GM18505 (cell line): ENCODE results near the gene FARP2.
"Not testable (repeated sequence)": the region's sequence is repeated elsewhere in the genome, so short reads cannot be mapped to it uniquely, and the experiment has no call there.

ENCODE experiments used
- ATAC-seq: cut with Tn5 transposase; IDR thresholded peaks from one replicate; pipeline ENCODE4 v1.9.1; 2021; ENCODE audit not compliant: unreplicated experiment
- POLR2A ChIP-seq: IDR thresholded peaks from 4 replicates; pipeline ENCODE4 v1.6.1; 2011; ENCODE audit warnings: borderline replicate concordance; ENCODE audit not compliant: insufficient read depth, insufficient read length; ENCODE audit errors: extremely low read depth

The FARP2 gene

DNA sequence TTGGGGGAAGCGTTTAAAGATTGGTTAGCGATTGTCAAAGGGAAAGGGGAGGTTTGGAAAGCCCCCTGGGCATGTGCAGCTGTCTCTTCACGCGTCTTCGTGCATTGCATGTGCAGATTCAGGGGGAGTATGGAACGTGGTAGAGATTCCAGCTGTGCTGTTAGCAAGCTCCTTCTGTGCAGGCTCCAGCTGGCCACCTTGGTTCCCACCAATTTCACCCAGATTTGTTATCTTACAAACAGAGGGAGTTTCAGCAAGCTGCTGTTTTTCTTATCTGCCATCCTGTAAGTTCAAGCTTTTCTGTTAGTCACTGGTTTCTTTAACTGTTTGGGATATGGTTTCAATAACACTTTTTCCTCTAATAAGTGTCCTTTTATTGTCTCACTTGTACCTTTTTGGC is 30.4 kb downstream of the FARP2 start:
- TF ChIP-seq POLR2A: no peak
- no peak for ATAC-seq

GRCh38 chr2:241389697-241390096 is 33.6 kb downstream of the FARP2 start:
- no peak for ATAC-seq
- TF ChIP-seq POLR2A: no peak

DNA sequence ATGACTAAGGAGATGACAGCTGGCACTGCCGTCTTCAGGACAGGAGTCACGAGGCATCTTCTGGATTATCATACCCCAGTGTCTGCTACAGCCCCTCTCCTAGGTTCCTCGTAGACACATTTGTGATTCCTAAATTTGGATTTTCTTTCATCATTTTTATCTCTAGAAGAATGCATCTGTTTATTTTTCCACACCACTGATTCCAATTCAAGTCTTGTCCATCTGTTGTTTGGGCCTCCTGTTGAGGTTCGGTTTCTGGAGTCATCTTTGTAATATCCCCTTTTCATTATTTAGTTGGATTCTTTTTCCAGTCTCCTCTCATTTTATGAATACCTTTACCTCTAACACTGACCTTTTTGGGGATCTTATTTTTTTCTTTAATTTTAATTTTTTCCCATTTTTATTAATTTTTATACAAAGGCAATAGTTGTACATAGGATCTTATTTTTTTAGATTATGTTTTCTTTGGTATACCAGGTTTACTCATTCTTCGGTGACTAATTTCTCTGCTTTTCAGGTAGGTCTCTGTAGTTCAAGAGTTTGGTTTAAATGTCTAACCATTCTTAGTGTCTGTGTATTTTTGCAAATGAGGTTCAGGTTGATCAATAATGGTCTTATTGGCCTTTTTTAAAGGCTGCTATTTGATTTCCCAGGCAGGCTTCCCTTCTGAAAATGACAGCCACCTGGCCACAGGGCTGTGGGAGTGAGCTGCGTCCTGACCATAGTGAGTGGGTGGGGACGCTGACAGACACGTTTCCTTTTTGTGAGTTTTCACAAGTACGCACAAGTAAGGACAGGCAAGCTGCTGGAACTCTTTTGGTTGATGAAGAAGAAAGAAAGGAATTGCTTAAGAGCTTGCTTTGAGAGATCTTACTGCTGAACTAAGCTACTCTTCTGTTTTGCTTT is 34.5 kb downstream of the FARP2 start:
- no peak for TF ChIP-seq POLR2A
- ATAC-seq: no peak

- ATAC-seq: no peak
- no peak for TF ChIP-seq POLR2A
Observed at GRCh38 chr2:241391892-241392665, 36.0 kb downstream of the FARP2 start.

DNA sequence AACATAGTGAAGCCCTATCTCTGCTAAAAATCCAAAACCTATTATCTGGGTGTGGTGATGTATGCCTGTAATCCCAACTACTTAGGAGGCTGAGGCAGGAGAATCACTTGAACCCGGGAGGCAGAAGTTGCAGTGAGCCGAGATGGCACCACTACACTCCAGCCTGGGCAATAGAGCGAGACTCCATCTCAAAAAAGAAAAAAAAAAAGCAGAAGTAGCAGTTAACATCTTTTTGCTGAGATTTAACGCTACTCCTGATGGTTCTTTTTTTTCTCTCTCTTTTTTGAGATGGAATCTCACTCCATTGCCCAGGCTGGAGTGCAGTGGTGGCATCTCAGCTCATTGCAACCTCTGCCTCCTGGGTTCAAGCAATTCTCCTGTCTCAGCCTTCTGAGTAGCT is 36.7 kb downstream of the FARP2 start:
- ATAC-seq: not testable (repeated sequence)

DNA sequence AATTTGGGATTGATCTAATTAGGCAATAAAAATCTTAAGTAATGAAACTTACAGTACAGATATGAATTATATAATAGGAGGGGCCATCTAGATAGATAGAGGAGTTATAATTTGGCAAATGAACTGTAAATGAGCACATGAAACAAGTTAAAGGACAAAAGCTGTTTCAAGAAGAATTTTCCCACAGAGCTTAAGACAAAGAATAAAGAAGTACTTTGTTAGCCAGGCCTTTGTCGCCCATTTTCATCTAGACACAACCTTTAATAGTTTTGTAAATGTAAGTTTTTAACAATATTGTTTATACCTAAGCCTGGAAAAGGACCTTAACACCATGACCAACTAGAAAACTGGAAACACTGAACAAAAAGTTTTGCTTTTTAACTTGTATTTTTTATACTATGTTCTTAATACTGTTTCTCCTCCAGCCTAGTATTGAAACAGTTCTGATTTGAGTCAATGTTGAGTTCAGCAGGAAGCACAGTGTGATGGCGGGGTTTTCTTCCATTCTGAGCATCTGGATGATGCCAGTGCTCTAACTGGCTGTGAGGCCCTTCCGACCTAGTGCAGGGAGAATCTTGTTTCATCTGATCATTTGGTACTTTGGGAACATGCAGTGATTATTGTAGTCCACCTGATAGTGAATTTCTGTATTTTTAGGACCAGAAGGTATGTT is 37.6 kb downstream of the FARP2 start:
- no peak for ATAC-seq
- no peak for TF ChIP-seq POLR2A

- not testable (repeated sequence) for ATAC-seq
Observed at GRCh38 chr2:241396809-241397208, 40.7 kb downstream of the FARP2 start.

GRCh38 chr2:241399941-241400922 is 44.1 kb downstream of the FARP2 start:
- ATAC-seq: no peak
- no peak for TF ChIP-seq POLR2A

GRCh38 chr2:241408849-241409248 is 52.8 kb downstream of the FARP2 start:
- no peak for ATAC-seq
- TF ChIP-seq POLR2A: no peak

DNA sequence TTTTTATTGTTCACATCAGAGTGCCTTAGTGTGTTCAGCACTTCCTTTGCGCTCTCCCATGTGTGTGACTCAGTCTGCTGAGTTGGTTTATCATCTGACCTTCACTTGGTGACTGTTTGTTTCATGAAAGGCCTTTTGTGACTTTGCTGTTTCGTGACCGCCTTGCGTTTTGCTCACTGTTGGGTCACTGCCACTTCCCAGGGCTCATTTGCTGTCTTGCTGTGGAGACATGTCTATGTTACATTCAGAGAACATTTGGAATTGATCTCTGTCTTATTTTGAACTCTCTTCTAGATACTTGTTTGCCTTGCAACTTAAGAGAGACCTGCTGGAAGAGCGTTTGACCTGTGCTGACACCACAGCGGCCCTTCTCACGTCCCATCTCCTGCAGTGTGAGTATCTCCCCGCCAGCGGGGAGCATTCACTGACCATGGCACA is 54.7 kb downstream of the FARP2 start:
- TF ChIP-seq POLR2A: no peak
- no peak for ATAC-seq

DNA sequence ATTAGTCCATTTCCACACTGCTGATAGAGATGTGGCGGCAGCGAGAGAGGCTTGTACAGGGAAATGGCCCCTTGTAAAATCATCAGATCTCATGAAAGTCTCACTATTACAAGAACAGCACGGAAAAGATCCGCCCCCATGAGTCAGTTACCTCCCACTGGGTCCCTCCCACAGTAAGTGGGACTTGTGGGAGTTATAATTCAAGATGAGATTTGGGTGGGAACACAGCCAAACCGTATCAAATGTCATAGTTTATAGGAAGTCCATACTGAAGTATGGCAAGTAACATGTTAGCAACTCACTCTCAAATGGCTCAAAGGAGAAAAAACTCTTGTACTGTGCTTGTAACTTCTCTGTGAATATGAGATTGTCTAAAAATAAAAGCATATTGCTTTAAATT is 56.1 kb downstream of the FARP2 start:
- no peak for TF ChIP-seq POLR2A
- ATAC-seq: no peak

DNA sequence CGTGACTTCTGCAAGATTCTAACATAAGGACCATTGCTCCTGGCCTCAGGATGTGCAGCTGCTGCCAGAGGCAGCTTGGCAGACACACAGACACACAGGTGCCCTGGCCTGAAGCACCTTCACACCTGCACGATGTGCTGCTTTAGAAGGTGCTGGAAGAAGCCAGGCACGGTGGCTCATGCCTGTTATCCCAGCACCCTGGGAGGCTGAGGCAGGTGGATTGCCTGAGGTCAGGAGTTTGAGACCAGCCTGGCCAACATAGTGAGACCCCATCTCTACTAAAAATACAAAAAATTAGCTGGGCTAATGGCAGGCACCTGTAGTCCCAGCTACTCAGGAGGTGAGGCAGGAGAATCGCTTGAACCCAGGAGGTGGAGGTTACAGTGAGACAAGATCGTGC is 57.4 kb downstream of the FARP2 start:
- ATAC-seq: not testable (repeated sequence)
